GM18858 (cell line): ENCODE measurements around the gene ESRRG.

Source experiments
- ATAC-seq: cut with Tn5 transposase; IDR thresholded peaks from one replicate; pipeline ENCODE4 v1.9.1; 2021; ENCODE audit not compliant: unreplicated experiment

Gene ESRRG

DNA sequence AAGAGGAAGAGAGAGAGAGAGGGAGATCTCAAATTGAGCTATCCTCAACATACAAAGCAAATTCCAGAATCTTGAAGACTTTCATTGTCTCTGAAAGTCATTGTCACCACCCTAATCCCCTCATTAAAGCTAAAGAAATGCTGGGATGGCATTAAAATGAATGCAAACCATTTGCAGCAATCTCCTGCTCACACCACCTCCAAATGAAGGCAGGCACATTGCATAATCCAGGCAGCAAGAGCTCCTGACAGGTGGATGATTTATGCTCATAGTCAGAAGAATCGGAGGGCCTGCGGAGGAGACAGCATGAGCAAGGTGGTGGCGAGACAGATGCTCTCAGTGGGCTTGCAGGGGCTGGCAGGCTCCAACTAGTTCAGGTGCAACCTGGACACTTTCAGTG lies 90.2 kb downstream of the ESRRG start:
- no peak for ATAC-seq

DNA sequence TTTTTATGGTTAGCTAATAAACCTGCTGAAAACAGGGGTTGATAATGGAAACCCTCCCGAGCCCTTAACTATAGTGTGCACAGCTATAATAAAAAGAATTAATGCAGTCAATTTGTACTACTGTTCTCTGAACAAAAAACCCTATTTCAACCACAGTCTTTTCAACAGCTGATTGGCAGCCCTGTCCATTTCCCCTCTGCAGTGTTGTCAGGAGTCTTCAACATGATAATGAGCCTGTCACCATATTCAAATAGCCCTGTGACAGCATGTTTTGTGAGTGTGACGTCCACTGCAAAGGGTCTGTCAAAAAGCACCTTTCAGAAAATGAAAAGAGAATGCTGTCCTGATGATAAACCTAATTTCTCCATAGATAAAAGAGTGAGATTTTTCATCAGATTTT lies 92.7 kb downstream of the ESRRG start:
- ATAC-seq = no peak

DNA sequence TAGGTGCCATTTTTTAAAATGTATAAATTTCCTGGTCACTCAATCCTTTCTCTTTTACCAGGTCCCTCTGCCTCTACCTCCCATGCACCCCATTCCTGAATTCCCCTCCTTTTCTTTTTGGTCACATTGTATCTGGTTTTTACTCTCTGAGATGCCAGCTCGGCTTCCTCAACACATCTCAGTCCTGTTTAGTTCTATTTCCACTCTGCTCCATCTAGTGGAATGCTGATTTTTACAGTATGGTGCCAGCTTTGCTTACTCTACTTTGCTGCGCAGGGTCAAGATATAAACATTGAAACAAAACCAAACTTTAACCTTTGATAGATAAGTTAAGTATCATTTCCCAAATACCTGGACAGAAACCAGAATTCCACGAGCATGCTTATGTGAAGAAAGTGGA lies 96.0 kb downstream of the ESRRG start:
- no peak for ATAC-seq

DNA sequence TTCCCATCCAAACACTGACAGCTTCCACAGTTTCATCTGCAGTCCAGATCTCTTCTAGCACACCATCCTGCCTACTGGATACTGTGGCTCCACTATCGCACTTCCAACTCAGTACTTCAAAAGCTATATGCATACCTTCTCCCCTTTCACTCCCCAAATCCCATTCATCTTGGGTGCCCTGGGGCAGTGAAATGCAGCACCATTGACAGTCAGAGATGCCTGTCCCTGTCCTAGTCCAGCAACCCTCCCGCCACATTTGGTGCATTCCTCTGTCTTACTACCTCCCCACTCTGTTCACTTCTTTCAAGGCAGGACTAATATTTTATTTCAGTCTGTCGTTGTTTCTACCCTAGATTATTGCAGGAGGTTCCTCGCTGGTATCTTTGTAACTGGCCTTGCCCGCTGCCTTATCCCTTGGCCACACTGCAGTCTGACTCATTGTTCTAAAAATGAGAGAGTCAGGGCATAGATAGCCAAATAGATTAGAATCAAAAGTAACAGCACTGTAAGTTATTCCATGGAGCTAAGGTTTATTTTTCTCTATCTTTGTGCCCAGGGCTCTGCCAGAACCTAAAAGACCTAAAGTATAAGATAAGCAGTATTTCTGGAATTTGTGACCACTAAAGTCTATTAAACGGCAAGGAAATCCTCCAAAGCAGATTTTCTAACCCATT lies 96.7 kb downstream of the ESRRG start:
- ATAC-seq = no peak

DNA sequence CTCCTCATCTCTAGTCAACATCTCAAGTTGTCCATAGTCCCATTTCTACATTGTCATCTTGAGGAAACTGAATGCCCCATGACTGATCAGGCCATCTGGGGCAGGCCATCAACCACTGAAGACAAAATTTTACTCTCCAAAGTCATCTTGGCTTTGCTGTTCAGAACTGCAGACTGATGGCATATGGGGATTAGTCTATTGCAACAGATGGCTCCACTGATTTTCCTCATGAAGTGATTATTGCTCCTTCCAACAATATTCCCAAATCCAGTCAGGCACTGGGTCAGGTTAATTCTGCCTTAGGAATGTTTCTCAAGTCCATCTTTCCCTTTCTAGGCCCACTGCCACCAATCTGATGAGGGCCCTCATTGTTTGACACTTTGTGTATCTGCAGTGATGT lies 101.7 kb downstream of the ESRRG start:
- ATAC-seq = no peak

DNA sequence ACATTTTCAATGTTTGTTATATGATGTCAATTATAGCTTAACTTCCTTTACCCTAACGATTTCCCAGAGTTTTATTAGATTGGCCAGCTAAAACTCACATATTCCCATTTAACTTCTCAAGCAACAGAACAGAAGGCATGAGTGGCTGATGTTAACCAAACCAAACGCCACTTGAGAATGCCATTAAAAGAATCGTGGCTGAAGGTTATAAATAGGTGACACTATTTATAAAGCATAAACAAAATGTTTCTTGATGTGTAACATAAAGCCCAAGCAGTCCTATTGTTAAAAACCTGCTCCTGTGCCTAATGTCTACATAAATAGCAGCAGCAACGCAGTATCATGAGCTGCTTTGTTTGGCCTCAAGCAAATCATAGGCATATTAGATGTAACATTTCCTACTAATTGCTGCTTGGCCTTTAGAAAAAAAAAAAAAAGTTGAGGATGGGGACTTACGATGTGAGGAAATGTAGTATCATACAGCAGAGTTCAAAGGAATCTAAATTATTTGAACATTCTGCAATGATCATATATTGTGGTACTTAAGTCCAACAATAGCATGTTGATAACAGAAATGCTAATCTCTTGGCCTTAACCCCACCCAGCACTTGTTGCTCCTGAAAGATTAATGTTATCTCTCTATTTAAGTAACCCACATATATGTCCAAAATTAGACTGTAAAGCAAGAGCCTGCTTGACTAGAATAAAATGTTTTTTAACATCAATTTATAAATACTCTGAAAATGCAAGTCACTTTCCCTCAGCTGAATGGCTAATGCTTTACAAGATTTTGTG lies 106.0 kb downstream of the ESRRG start:
- no peak for ATAC-seq

DNA sequence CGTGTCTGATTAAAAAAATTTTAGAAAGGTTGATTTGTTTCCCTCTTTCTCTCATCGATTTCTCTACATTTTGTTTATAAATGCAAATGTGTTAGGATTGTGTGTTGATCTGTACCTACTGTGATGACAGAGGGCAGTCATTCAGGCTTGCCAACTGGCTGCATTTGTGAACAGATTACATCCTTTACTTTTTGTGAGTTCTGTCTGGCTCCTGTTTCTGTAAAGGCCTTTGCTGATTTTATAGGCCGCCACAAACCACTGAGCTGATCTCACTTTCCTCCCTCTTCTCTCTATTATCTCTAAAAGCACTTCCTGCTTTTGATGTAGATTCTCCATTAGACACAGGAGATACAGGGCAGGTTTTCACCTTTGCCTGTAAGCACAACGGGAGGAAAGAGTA lies 106.8 kb downstream of the ESRRG start:
- no peak for ATAC-seq

DNA sequence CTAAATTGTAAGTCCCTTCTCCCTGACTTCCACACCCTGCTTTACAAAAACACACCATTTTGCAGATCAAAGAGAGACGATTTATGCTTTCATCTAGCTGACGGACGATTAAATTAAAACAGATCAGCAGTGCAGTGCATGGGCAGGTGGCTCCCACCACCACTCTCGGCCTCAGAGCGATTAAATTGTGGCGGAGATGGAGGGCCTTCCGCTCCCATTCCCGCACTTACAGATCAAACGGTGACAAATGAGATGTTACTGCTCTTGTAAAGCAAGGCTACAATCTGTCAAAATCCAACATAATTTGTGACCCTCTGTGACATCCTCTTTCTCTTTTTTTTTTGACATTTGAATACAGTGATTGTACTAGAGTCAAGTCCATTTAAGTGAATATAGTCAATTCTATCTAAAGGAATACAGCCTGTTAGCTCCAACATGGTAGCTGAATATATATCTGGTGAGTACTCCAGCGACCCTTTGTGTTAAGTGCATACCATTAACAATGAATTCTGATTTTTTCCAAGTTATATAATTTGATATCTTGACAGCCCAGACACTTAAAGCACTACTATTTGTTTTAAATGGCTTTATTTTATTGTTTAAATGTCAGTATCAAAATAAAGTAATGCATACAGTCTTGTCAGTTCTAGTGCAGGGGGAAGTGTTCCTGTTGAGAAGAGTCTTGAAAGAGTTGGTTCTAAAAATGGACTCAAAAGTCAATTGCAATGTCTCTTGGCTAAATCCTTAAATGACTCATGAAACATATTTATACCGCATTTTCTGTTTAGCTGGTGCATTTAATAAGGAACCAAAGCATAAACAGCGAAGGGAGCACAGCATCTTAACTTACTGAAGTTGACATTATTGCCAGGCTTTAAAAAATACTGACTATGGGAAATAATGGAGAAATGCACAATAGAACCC lies 109.0 kb downstream of the ESRRG start:
- ATAC-seq = no peak

DNA sequence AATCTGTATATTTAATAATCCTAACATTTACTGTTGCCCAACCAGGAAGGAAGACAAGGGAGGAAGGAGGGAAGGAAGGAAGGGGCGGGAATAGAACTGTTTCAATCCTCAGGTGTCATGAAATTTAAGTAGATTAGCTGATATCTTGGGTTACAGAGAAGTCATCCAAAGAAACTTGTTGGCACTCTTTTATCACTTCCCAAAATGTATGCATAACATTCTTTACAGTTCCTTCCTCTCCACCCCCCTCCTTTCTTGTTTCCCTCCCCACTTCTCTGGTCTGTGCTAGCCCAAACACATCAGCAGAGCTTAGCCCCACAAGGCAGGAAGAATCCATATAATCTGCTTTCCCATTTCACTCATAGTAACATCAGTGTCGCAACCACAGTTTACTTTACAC lies 110.9 kb downstream of the ESRRG start:
- ATAC-seq = no peak

DNA sequence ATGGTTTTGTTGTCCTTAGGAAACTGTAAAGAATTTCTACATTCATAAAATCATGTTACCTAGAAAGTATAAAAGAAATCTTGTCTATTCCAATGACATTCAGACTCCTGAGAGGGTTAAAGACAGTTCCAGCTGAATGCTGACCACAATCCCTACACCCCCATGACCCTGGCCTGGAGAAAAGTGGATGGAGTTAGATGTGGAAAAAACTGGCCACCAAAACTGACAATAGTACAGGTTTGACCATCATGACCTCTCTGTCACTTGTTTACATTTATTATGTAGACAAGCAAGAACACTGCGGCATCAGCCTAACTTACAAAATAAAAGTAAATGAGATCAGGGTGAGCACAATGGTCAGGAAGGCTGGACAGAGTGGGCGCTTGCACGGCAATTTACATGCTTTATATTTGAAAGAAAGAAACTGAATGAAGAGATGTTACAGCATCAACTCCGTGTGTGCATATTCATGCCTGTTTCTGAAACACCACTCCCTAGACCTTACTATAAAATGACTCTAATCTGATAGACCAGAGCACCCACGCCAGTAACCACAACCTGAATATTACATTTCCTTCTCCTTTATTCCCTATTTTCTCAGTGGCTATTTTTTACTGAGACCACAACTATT lies 116.0 kb downstream of the ESRRG start:
- ATAC-seq = no peak

DNA sequence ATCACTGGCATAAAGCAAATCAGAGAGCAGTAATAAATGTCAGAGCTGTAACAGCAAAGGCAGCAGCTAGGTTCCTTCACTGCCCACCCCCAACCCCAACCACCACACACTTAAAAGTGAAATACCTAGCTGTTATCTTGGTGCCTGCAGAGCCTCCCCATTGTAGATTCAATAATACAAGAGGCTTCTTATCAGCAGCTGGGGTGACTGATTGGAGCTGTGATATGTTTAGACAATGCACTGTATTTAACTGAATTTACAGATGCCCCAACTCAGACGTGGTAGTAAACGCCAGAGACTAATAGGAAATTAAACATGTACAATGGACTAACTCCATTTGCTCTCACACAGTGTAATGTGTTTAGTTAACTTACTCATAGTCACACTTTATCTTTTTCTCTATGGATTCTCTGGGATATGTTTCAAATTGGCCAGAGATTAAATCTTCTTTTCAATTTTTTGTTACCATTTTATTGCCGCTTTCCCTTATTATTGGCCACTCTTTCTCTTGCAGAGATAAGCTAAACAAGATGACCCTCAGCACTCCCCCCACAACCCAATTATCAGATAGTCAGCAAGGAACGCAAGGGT lies 117.1 kb downstream of the ESRRG start:
- no peak for ATAC-seq

DNA sequence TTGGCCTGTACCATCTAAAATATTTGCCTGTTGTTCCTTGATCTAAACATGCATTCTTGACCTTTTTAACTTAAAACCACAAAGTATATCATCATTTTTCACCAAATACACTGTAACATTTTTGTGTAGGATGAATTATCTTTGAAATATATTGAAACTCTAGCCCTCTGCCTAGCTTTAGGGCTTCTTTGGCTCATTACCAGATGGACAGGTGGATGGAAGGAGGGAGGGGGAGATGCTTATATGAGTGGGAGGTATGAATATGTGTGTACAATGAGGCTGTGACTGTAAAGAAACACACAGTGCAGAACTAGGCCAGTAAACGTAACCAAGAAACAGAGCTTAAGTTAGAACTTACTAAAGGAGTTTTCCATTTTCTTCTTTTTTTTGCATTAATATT lies 118.5 kb downstream of the ESRRG start:
- no peak for ATAC-seq

DNA sequence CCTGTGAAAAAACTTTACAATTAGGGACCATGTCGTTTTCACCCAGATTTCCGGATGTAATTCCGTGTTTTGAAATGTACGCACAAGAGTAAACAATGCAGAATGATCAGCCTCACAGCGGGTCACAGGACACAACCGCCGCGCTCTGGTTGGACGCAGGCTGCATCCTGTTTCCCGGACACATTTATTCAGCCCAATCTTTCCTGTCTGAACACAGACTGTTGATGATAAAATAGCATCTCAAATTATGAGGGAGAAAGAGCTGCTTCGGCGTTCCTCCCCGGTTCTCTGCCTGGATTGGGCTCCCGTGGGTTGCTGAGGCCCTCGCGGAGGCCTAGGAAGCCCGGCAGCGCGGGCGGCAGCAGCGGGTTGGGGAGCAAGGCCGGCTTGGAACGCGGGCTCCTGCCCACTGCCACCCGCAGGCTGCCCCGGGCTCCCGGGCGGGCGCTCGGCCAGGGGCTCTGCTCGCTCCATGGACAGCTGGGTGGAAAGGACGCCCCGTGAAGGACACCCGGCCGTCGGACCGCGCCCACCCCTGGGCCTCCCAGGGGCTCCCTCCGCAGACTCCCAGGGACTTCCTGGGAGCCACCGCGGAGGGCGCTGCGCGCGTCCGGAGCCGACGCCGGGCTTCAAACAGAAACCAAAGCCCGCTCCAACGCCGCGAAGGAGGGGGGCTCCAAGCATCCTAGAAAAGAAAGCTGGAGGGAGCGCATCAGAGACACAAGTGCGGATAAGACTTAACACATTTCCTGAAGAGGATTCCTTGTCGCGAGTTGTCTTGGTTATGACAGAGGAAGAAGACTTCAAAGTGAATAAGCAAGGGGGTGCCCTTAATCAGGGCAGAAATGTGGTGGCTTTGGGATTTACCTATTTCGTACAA lies 122.3 kb downstream of the ESRRG start:
- peak; percentile 73 for ATAC-seq

DNA sequence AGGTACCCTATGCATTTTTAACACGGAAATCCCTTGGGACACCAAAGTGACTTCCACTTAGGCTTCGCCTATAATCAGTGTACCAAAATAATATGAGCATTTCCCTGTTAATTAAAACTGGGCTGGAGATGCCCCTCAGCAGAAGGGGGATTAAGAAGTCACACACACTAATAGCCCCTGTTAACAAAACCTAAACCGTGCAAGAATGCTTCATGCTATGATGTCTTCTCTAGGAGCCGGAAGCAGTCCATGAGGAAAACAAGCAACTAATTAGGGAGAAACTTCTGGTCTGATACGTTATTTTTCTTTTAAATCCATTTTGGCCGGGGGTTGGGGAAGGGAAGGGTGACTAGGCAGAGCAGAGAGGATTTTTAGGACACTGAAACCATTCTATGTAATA lies 123.4 kb downstream of the ESRRG start:
- no peak for ATAC-seq

DNA sequence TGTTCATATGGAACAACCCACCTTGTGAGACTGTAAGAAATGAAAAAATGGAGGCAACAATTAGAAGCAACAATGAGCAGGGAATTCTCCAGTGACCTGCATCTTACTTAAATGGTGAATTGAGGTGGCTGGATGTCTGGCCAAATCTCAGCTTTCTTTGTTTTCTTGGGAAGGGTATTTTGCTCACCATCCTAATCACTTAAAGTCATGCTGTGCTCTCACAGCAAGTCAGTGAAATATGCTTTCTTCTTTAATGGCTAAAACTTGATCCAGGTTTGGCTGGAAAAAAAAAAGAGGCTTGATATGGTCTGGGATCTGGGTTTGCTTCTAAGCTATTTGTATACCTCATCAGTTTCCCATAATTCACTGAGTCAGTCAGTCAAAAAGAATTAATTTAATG lies 124.8 kb downstream of the ESRRG start:
- ATAC-seq = no peak

DNA sequence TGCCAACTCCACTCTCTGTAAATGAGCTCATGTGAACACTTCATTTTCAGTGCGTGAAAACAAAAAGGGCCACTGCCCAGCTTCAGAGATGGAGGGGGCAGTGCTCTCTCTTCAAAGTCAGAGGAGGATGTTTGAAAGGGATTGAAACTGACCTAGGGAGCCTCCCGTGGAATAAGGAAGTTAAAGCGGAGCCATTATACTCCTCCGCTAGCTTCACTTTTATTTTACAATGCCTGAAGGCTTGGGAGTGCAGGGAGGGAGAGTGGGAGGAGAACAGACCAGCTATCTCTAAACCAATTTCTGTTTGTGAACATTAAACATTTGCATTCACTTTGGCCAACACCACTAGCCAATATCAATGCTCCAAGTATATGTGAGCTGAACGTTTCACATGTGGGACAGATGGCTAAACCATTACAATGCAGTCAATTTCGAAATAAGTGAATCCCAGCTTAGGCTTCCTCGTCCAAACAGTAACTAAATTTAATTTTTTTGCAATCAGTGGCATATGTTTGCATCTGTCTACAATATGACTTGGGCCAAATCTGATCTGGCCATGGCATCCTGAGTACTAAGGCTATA lies 126.9 kb downstream of the ESRRG start:
- no peak for ATAC-seq

DNA sequence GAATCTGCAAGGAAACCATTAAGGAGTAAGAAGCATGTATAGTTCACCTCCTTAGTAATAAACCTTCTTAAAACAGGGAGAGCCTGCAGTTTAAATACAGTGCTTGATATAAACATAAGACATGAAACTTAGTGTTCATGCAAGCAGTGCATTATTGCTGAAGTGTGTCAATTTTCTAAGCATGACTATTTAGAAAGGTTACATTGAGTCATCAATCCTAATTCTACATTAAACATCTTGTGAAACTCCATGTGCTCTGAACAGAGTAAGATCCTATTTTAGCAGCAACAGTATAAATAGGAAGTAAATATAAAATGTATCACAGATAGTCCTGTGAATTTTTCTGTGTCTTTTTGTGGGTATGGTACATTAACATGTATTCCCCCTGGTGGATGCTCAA lies 135.5 kb downstream of the ESRRG start:
- no peak for ATAC-seq

DNA sequence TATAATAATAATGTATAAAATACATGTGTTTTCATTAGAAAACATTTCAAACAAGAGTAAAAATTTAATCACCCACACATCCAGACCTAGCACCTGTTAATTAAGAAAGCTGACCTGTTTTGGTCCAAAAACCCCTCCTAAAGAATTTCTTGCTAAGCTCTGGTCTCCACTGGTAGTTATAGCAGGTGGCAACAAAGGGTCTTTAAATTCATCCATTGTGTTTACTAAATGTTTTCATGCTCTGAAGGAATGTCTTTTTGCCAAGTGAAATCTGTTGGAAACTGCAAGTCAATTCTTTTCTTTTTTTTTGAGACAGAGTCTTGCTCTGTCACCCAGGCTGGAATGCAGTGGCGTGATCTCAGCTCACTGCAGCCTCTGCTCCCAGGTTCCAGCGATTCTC lies 141.1 kb downstream of the ESRRG start:
- ATAC-seq = no peak

DNA sequence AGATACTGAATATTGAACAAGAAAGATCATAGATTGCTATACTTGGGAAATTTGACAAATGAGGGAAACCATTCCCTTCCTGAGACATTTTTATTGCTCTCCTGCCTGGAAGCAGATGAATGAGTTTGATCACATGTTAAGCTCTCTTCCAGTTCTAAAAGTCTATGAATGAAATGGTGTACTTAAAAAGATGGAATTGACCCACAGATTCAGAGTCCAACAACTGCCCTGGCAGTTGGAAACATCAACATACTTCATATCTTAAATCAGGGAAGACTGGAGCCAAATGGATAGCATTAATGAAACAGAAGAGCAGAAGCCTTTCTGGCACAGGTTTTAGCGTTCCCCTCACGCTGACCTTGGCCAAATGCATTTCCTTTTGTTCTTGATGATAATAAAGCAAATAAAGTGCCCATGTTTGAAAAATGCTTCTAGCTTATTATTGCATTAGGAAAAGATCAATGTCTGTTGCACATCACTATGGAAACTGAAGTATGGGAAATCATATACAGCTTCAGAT lies 142.6 kb downstream of the ESRRG start:
- no peak for ATAC-seq
